HG03469 (cell line): ENCODE measurements around the gene PKNOX2.

Experiments
- ATAC-seq: cut with Tn5 transposase; IDR thresholded peaks from one replicate; pipeline ENCODE4 v1.9.1; 2021; ENCODE audit warnings: mild to moderate bottlenecking, moderate library complexity, moderate number of reproducible peaks; ENCODE audit not compliant: unreplicated experiment

The PKNOX2 gene

GRCh38 chr11:125279676-125280418, 115.3 kb downstream of the PKNOX2 start:
- ATAC-seq: no peak

GRCh38 chr11:125280646-125281045, 116.1 kb downstream of the PKNOX2 start:
- ATAC-seq: no peak

GRCh38 chr11:125281831-125282595, 117.5 kb downstream of the PKNOX2 start:
- ATAC-seq: no peak

- ATAC-seq: no peak
These were observed 118.0 kb downstream of the PKNOX2 start for GRCh38 chr11:125282596-125282914.

GRCh38 chr11:125284245-125284850, 119.8 kb downstream of the PKNOX2 start:
- ATAC-seq: no peak

- ATAC-seq: no peak
These were observed 121.3 kb downstream of the PKNOX2 start for GRCh38 chr11:125285844-125286243.

- ATAC-seq: no peak
These were observed 121.9 kb downstream of the PKNOX2 start for GRCh38 chr11:125286486-125286885.

- ATAC-seq: no peak
These were observed 123.1 kb downstream of the PKNOX2 start for GRCh38 chr11:125287491-125288210.

GRCh38 chr11:125289419-125290098, 125.0 kb downstream of the PKNOX2 start:
- ATAC-seq: no peak

- ATAC-seq: no peak
These were observed 125.7 kb downstream of the PKNOX2 start for GRCh38 chr11:125290263-125290662.

GRCh38 chr11:125292100-125292499, 127.5 kb downstream of the PKNOX2 start:
- ATAC-seq: no peak

- no peak for ATAC-seq
These were observed 129.0 kb downstream of the PKNOX2 start for GRCh38 chr11:125293596-125293995.

- ATAC-seq: no peak
These were observed 131.4 kb downstream of the PKNOX2 start for GRCh38 chr11:125295931-125296330.

GRCh38 chr11:125297346-125297915, 132.9 kb downstream of the PKNOX2 start:
- no peak for ATAC-seq

GRCh38 chr11:125299061-125299615, 134.6 kb downstream of the PKNOX2 start:
- no peak for ATAC-seq

- ATAC-seq: no peak
These were observed 135.3 kb downstream of the PKNOX2 start for GRCh38 chr11:125299821-125300220.

GRCh38 chr11:125300791-125301218, 136.3 kb downstream of the PKNOX2 start:
- no peak for ATAC-seq

GRCh38 chr11:125301346-125301745, 136.8 kb downstream of the PKNOX2 start:
- ATAC-seq: no peak

GRCh38 chr11:125303186-125303585, 138.6 kb downstream of the PKNOX2 start:
- ATAC-seq: no peak

- ATAC-seq: no peak
These were observed 139.1 kb downstream of the PKNOX2 start for GRCh38 chr11:125303694-125304093.
